ENCODE results near the gene GALNT2. TPM values are rescaled to one million over a fixed set of nuclear protein-coding genes. Genes with fewer than 3 reads are reported as not detected.

Gene GALNT2
- total and polyA plus RNA-seq, 2 donors, result 28.7 to 55.0 TPM

- 91% methylated on average over 8 of the region's 8 CpGs for WGBS
- H3K4me1 ChIP-seq (ENCODE audit: insufficient read depth), result no peaks in the 10 kb centered on the region
- H3K4me3 ChIP-seq (ENCODE audit: low read depth, low read length), result no peak overlapping the region
- no peaks in the 10 kb centered on the region for H3K36me3 ChIP-seq (ENCODE audit: insufficient read depth)
- no peak overlapping the region for H3K27ac ChIP-seq (ENCODE audit: low read depth)
- no peak for DNase-seq (ENCODE audit: extremely low spot score)
Observed at GRCh38 chr1:230211436-230212145, 144.6 kb downstream of the GALNT2 start.

GRCh38 chr1:230212405-230212936 is 145.4 kb downstream of the GALNT2 start:
- Histone ChIP-seq H3K27ac (ENCODE audit: low read depth) (no peak overlapping the region), H3K36me3 (ENCODE audit: insufficient read depth) (no peaks in the 10 kb centered on the region), H3K4me1 (ENCODE audit: insufficient read depth) (no peaks in the 10 kb centered on the region), H3K4me3 (ENCODE audit: low read depth, low read length) (no peak overlapping the region)
- no peak for DNase-seq (ENCODE audit: extremely low spot score)
- 70% methylated on average over 7 of the region's 7 CpGs for WGBS

GRCh38 chr1:230215031-230215430 is 148.0 kb downstream of the GALNT2 start:
- no peaks in the 10 kb centered on the region for H3K4me1 ChIP-seq (ENCODE audit: insufficient read depth)
- no peak overlapping the region for H3K27ac ChIP-seq (ENCODE audit: low read depth)
- H3K36me3 ChIP-seq (ENCODE audit: insufficient read depth), result no peaks in the 10 kb centered on the region
- no peak overlapping the region for H3K4me3 ChIP-seq (ENCODE audit: low read depth, low read length)
- DNase-seq (ENCODE audit: extremely low spot score), result no peak
- WGBS, result 38% methylated on average over 7 of the region's 7 CpGs

GRCh38 chr1:230215529-230215928 is 148.5 kb downstream of the GALNT2 start:
- H3K27ac ChIP-seq (ENCODE audit: low read depth), result no peak overlapping the region
- 30% methylated on average over 1 of the region's 1 CpG for WGBS

GRCh38 chr1:230216896-230217295 is 149.9 kb downstream of the GALNT2 start:
- no peaks in the 10 kb centered on the region for H3K36me3 ChIP-seq (ENCODE audit: insufficient read depth)
- H3K27ac ChIP-seq (ENCODE audit: low read depth), result no peak overlapping the region
- H3K4me1 ChIP-seq (ENCODE audit: insufficient read depth), result no peaks in the 10 kb centered on the region
- DNase-seq (ENCODE audit: extremely low spot score), result no peak
- no peak overlapping the region for H3K4me3 ChIP-seq (ENCODE audit: low read depth, low read length)
- 95% methylated on average over 2 of the region's 2 CpGs for WGBS

More at GRCh38 chr1:230215529-230215928, 148.5 kb downstream of the GALNT2 start:
- no peaks in the 10 kb centered on the region for H3K4me1 ChIP-seq (ENCODE audit: insufficient read depth)
- H3K36me3 ChIP-seq (ENCODE audit: insufficient read depth), result no peaks in the 10 kb centered on the region
- no peak overlapping the region for H3K4me3 ChIP-seq (ENCODE audit: low read depth, low read length)
- no peak for DNase-seq (ENCODE audit: extremely low spot score)

- H3K36me3 ChIP-seq (ENCODE audit: insufficient read depth), result no peaks in the 10 kb centered on the region
- H3K4me3 ChIP-seq (ENCODE audit: low read depth, low read length), result no peak overlapping the region
- DNase-seq (ENCODE audit: extremely low spot score), result no peak
- 90% methylated on average over 6 of the region's 6 CpGs for WGBS
- no peaks in the 10 kb centered on the region for H3K4me1 ChIP-seq (ENCODE audit: insufficient read depth)
- no peak overlapping the region for H3K27ac ChIP-seq (ENCODE audit: low read depth)
Observed at GRCh38 chr1:230218667-230219066, 151.6 kb downstream of the GALNT2 start.

GRCh38 chr1:230219174-230220067 is 152.4 kb downstream of the GALNT2 start:
- Histone ChIP-seq H3K4me3 (ENCODE audit: low read depth, low read length) (no peak overlapping the region), H3K27ac (ENCODE audit: low read depth) (no peak overlapping the region), H3K4me1 (ENCODE audit: insufficient read depth) (no peaks in the 10 kb centered on the region), H3K36me3 (ENCODE audit: insufficient read depth) (no peaks in the 10 kb centered on the region)
- DNase-seq (ENCODE audit: extremely low spot score), result no peak
- 91% methylated on average over 8 of the region's 8 CpGs for WGBS

- DNase-seq (ENCODE audit: extremely low spot score), result no peak
- no peak overlapping the region for H3K27ac ChIP-seq (ENCODE audit: low read depth)
- no peak overlapping the region for H3K4me3 ChIP-seq (ENCODE audit: low read depth, low read length)
- H3K36me3 ChIP-seq (ENCODE audit: insufficient read depth), result no peaks in the 10 kb centered on the region
- 88% methylated on average over 7 of the region's 7 CpGs for WGBS
- no peaks in the 10 kb centered on the region for H3K4me1 ChIP-seq (ENCODE audit: insufficient read depth)
Observed at GRCh38 chr1:230220478-230220877, 153.4 kb downstream of the GALNT2 start.

- H3K4me3 ChIP-seq (ENCODE audit: low read depth, low read length), result no peak overlapping the region
- DNase-seq (ENCODE audit: extremely low spot score), result no peak
- H3K4me1 ChIP-seq (ENCODE audit: insufficient read depth), result no peaks in the 10 kb centered on the region
- no peaks in the 10 kb centered on the region for H3K36me3 ChIP-seq (ENCODE audit: insufficient read depth)
- no peak overlapping the region for H3K27ac ChIP-seq (ENCODE audit: low read depth)
- 87% methylated on average over 3 of the region's 3 CpGs for WGBS
Observed at GRCh38 chr1:230220907-230221306, 153.9 kb downstream of the GALNT2 start.

- H3K27ac ChIP-seq (ENCODE audit: low read depth), result no peak overlapping the region
- no peak overlapping the region for H3K4me3 ChIP-seq (ENCODE audit: low read depth, low read length)
- no peaks in the 10 kb centered on the region for H3K4me1 ChIP-seq (ENCODE audit: insufficient read depth)
- H3K36me3 ChIP-seq (ENCODE audit: insufficient read depth), result no peaks in the 10 kb centered on the region
- no peak for DNase-seq (ENCODE audit: extremely low spot score)
- 93% methylated on average over 2 of the region's 2 CpGs for WGBS
Observed at GRCh38 chr1:230222678-230223077, 155.6 kb downstream of the GALNT2 start.

GRCh38 chr1:230224101-230224960 is 157.3 kb downstream of the GALNT2 start:
- H3K4me3 ChIP-seq (ENCODE audit: low read depth, low read length), result no peak overlapping the region
- WGBS, result 74% methylated on average over 18 of the region's 18 CpGs
- DNase-seq (ENCODE audit: extremely low spot score), result no peak
- H3K4me1 ChIP-seq (ENCODE audit: insufficient read depth), result no peaks in the 10 kb centered on the region
- no peak overlapping the region for H3K27ac ChIP-seq (ENCODE audit: low read depth)
- H3K36me3 ChIP-seq (ENCODE audit: insufficient read depth), result no peaks in the 10 kb centered on the region

- no peaks in the 10 kb centered on the region for H3K36me3 ChIP-seq (ENCODE audit: insufficient read depth)
- 95% methylated on average over 16 of the region's 16 CpGs for WGBS
- H3K4me1 ChIP-seq (ENCODE audit: insufficient read depth), result no peaks in the 10 kb centered on the region
- H3K4me3 ChIP-seq (ENCODE audit: low read depth, low read length), result no peak overlapping the region
- DNase-seq (ENCODE audit: extremely low spot score), result no peak
- no peak overlapping the region for H3K27ac ChIP-seq (ENCODE audit: low read depth)
Observed at GRCh38 chr1:230226007-230226800, 159.2 kb downstream of the GALNT2 start.
